Suppressor macrophage (primary cell): Measurements from ENCODE around the gene BPIFB6.

Source experiments
- DNase-seq, 4 experiments: peaks; one replicate each; pipeline ENCODE4 v3.0.0-alpha.2; 2020 to 2022

Gene BPIFB6

DNA sequence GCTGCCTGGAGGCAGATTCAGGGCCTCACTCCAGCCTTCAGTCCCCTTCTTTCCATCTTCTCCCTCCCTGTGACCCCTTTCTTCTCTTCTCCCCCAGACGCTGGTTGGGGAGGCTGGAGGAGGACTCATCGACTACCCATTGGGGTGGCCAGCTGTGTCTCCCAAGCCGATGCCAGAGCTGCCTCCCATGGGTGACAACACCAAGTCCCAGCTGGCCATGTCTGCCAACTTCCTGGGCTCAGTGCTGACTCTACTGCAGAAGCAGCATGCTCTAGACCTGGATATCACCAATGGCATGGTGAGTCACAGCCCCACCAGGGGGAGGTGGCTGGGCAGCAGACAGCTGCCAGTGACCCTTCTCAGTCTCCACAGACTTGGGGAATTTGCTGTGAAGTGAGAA, 60.9 kb downstream of the BPIFB6 start:
- no peak for DNase-seq

DNA sequence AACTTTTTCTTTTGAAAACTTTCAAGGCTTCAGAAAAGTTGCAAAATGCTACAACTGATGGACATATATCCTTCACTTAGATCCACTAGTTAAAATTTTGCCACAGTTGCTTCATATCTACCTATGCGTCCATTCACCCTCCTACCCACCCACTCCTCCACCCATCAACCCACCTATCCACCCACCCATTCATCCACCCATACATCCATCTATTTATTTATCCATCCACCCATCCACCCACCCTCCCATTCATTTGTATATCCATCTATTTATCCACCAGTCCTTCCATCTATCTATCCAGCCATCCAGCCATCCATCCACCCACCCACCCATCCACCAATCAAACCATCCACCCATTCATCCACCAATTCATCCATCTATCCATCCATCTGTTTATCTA, 61.6 kb downstream of the BPIFB6 start:
- DNase-seq, result no peak

DNA sequence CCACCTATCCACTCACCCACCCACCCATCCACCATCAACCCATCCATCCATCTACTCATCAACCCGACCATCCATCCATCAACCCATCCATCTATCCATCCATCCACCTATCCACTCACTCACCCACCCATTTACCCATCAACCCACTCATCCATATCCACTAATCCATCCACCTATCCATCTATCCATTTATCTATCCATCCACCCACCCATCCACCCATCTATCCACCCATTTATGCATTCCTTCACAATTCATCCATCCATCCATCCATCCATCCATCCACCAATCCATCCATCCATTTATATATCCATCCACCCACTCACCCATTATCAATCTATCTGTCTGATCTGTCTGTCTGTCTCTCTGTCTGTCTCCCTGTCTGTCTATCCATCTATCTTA, 62.1 kb downstream of the BPIFB6 start:
- no peak for DNase-seq
